Smooth muscle cell (in vitro differentiated cells): Measurements from ENCODE around the gene PLEKHA6. TPM values are rescaled to one million over a fixed set of nuclear protein-coding genes. Genes with fewer than 3 reads are reported as not detected.

Experiments used
- DNase-seq: peaks from one replicate; lab custom pipeline; 2025; ENCODE audit not compliant: unreplicated experiment; lab: John Stamatoyannopoulos, UW
- H2AFZ ChIP-seq: fragments of 200-600 bp; sonication (generic); 2 replicates; pipeline ENCODE4 v1.6.0; 2016; ENCODE audit warnings: antibody characterized with exemption, low read depth, mild to moderate bottlenecking
- H3F3A ChIP-seq: fragments of 200-600 bp; sonication (generic); 2 replicates; pipeline ENCODE4 v1.6.0; 2017; ENCODE audit warnings: antibody characterized with exemption, low read depth
- H3K27ac ChIP-seq: fragments of 200-600 bp; sonication (generic); 2 replicates; pipeline ENCODE4 v1.5.1; 2016; ENCODE audit warnings: low read depth, mild to moderate bottlenecking
- H3K27me3 ChIP-seq: fragments of 200-600 bp; sonication (generic); 2 replicates; pipeline ENCODE4 v1.6.1; 2016; ENCODE audit warnings: low read depth, mild to moderate bottlenecking
- H3K36me3 ChIP-seq: fragments of 200-600 bp; sonication (generic); 2 replicates; pipeline ENCODE4 v1.5.1; 2016; ENCODE audit warnings: low read depth
- H3K4me1 ChIP-seq: fragments of 200-600 bp; sonication (generic); 2 replicates; pipeline ENCODE4 v1.5.1; 2016; ENCODE audit warnings: low read depth
- H3K4me2 ChIP-seq: fragments of 200-600 bp; sonication (generic); 2 replicates; pipeline ENCODE4 v1.6.0; 2016; ENCODE audit warnings: mild to moderate bottlenecking
- H3K4me3 ChIP-seq: fragments of 200-600 bp; sonication (generic); 2 replicates; pipeline ENCODE4 v1.5.1; 2016; ENCODE audit warnings: mild to moderate bottlenecking
- H3K79me2 ChIP-seq: fragments of 200-600 bp; sonication (generic); 2 replicates; pipeline ENCODE4 v1.6.0; 2016; ENCODE audit warnings: low read depth, mild to moderate bottlenecking
- H3K9ac ChIP-seq: fragments of 200-600 bp; sonication (generic); 2 replicates; pipeline ENCODE4 v1.6.0; 2016; ENCODE audit warnings: low read depth
- H3K9me3 ChIP-seq: fragments of 200-600 bp; sonication (generic); replicated peaks from 2 replicates; pipeline ENCODE4 v1.5.1; 2016; ENCODE audit warnings: low read depth
- H4K20me1 ChIP-seq: fragments of 200-600 bp; sonication (generic); 2 replicates; pipeline ENCODE4 v1.6.0; 2016; ENCODE audit warnings: low read depth
- WGBS: methylation state at CpG from one replicate; pipeline ENCODE4 v1.1.7; 2016; ENCODE audit warnings: low lambda C conversion rate; 5-methylcytosine and 5-hydroxymethylcytosine counted together
- polyA plus RNA-seq: library from polyadenylated mRNA; unstranded; fragments of >200 nt; fragmentation: Nextera tagmentation; extraction: Ambion mirVana; gene quantifications from 2 replicates; pipeline ENCODE4 v1.2.1, GENCODE V29; 2016
- total RNA-seq: library from RNA; depleted of rRNA; stranded (reverse); fragments of >200 nt; gene quantifications from 2 replicates; pipeline ENCODE4 v1.2.3, GENCODE V29; 2014
- TF ChIP-seq, protein P1 (sequence below): fragments of 200-600 bp; sonication (generic); IDR thresholded peaks from 2 replicates; pipeline ENCODE4 v1.5.1; 2017; ENCODE audit warnings: borderline replicate concordance, mild to moderate bottlenecking, antibody characterized with exemption; ENCODE audit not compliant: insufficient read depth, poor library complexity, severe bottlenecking

PLEKHA6 gene
- total and polyA plus RNA-seq, 2 experiments from 2014 or later = 0.45 to 0.85 TPM

DNA sequence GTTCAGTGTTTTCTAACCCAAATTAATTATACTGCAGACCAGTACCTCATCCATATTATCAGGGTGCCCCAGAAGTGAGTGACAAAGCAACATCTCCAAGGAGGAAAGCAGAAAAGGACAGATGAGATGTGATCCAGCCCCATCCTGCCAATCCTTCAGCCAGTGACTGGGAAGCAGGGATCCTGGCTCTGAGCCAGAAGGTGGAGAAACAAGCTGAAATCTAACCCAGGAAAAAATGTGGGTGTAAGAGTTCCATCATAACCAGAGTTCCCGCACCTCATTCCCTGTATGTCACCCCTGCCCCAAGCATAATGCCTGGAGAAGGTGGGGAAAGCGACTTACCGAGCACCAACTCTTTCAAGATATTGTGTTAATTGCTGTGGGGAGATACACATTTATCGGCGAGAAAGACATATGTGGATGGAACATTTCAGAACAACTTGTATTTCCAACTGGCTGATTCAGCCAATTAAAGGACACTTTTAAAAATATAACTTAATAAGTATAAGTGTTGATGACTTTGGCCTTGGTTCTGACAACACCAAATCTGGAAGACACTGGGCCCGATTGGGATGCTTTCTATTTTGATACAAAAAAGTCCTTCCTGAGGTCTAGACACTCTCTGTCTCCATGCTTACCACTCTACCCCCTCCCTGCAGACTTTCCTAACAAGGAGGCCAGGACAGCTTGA, 14.9 kb downstream of the PLEKHA6 start:
- Histone ChIP-seq H3K27me3 (no peaks in the 10 kb centered on the region), H3K27ac (no peak overlapping the region), H3K4me3 (no peak overlapping the region), H4K20me1 (no peaks in the 10 kb centered on the region), H3F3A (no peaks in the 10 kb centered on the region), H3K4me2 (no peak overlapping the region), H3K4me1 (peaks cover 20% of the 10 kb centered on the region), H3K9ac (no peak overlapping the region), H3K9me3 (no peaks in the 10 kb centered on the region), H3K79me2 (no peaks in the 10 kb centered on the region), H3K36me3 (no peaks in the 10 kb centered on the region), H2AFZ (no peak overlapping the region)
- TF ChIP-seq, protein P1, sequence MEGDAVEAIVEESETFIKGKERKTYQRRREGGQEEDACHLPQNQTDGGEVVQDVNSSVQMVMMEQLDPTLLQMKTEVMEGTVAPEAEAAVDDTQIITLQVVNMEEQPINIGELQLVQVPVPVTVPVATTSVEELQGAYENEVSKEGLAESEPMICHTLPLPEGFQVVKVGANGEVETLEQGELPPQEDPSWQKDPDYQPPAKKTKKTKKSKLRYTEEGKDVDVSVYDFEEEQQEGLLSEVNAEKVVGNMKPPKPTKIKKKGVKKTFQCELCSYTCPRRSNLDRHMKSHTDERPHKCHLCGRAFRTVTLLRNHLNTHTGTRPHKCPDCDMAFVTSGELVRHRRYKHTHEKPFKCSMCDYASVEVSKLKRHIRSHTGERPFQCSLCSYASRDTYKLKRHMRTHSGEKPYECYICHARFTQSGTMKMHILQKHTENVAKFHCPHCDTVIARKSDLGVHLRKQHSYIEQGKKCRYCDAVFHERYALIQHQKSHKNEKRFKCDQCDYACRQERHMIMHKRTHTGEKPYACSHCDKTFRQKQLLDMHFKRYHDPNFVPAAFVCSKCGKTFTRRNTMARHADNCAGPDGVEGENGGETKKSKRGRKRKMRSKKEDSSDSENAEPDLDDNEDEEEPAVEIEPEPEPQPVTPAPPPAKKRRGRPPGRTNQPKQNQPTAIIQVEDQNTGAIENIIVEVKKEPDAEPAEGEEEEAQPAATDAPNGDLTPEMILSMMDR = no peak
- 91% methylated on average over 6 of the region's 6 CpGs for WGBS
- no peak for DNase-seq

DNA sequence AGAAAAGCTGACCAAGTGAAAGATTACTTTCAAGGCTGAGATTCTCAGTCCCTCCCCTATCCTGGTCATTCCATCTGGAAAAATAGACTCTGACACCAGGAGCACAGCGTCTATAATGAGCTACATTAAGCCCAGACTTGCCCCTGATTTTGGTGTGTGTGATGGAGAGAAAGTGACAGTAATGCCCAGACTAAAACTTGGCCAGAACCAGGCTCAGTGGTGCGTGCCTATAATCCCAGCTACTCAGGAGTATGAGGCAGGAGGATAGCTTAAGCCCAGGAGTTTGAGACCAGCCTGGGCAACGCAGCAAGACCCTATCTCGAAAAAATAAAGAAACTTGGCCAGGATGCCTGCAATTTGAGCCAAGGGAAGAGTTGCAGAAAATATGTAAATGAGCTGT, 15.9 kb downstream of the PLEKHA6 start:
- Histone ChIP-seq H3K4me1 (peaks cover 23% of the 10 kb centered on the region), H3K27me3 (no peaks in the 10 kb centered on the region), H3F3A (no peaks in the 10 kb centered on the region), H2AFZ (no peak overlapping the region), H3K79me2 (no peaks in the 10 kb centered on the region), H4K20me1 (no peaks in the 10 kb centered on the region), H3K4me2 (no peak overlapping the region), H3K4me3 (no peak overlapping the region), H3K9ac (no peak overlapping the region), H3K9me3 (no peaks in the 10 kb centered on the region), H3K36me3 (no peaks in the 10 kb centered on the region), H3K27ac (no peak overlapping the region)
- WGBS = 89% methylated on average over 4 of the region's 4 CpGs
- no peak for DNase-seq
- TF ChIP-seq, protein P1 = no peak

DNA sequence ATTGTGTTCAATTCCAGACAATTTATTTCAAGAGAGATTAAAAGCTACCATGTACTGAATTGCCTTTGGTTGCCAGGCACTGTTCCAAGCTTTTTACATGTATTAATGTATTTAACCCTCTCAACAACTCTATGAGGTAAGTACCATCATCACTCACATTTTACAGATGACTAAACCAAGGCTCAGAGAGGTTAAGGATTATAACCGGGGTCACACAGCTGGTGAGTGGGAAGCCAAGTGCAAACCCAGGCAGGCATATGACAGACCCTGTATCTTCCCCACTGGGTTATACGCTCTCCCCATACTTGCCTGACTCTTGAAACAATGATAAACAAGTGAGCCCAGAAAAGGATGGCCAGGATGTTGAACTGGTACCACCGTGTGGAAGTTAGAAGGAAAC, 16.5 kb downstream of the PLEKHA6 start:
- Histone ChIP-seq H3K4me1 (peaks cover 29% of the 10 kb centered on the region), H2AFZ (no peak overlapping the region), H3K9ac (no peak overlapping the region), H3K4me3 (no peak overlapping the region), H3K36me3 (no peaks in the 10 kb centered on the region), H3F3A (no peaks in the 10 kb centered on the region), H3K27ac (no peak overlapping the region), H3K27me3 (no peaks in the 10 kb centered on the region), H3K79me2 (no peaks in the 10 kb centered on the region), H3K4me2 (no peak overlapping the region), H4K20me1 (no peaks in the 10 kb centered on the region), H3K9me3 (no peaks in the 10 kb centered on the region)
- TF ChIP-seq, protein P1 = no peak
- WGBS = 93% methylated on average over 3 of the region's 3 CpGs
- DNase-seq = no peak

DNA sequence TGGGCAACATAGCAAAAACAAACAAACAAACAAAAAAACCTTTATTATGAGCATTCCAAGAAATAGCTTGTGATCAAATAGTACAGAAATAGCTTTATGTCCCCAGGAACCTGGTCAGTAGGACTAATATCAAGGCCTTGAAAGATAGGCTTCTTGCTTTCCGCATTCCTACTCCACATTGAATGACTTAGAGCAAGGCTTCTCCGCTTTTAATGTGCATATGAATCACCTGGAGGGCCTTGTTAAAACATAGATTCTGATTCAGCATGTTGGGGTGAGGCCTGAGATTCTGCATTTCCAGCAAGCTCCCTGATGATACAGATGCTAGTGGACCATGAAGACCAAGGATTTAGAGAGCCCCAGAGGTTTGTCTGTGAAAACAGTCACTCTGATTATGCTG, 17.4 kb downstream of the PLEKHA6 start:
- Histone ChIP-seq H3K4me1 (peaks cover 29% of the 10 kb centered on the region), H3K4me2 (peak overlapping the region; percentile 69), H3F3A (no peaks in the 10 kb centered on the region), H3K9ac (no peak overlapping the region), H3K27me3 (no peaks in the 10 kb centered on the region), H3K36me3 (no peaks in the 10 kb centered on the region), H4K20me1 (no peaks in the 10 kb centered on the region), H3K27ac (peak overlapping the region; percentile 44), H3K4me3 (no peak overlapping the region), H2AFZ (no peak overlapping the region), H3K79me2 (no peaks in the 10 kb centered on the region), H3K9me3 (no peaks in the 10 kb centered on the region)
- no peak for DNase-seq
- TF ChIP-seq, protein P1 = no peak
- 82% methylated on average over 2 of the region's 2 CpGs for WGBS
